ENCODE data around the gene NOS3.
A peak's percentile ranks its signal among the peaks of the same experiment; 100 is the strongest.
"Not testable (repeated sequence)": the region's sequence is repeated elsewhere in the genome, so short reads cannot be mapped to it uniquely, and the experiment has no call there.

The NOS3 gene

GRCh38 chr7:151008511-151009323, 17.9 kb downstream of the NOS3 start:
- peak; percentile 49 for DNase-seq

GRCh38 chr7:151009327-151010036, 18.7 kb downstream of the NOS3 start:
- DNase-seq: no peak
- TF ChIP-seq CTCF (IDR thresholded peaks at IDR 0.05; ENCODE audit: low read depth, low read length): peak; percentile 20; the same call in 1 of the 2 replicates
- Histone ChIP-seq H3K4me3 (ENCODE audit: low read depth, low read length) (no peak overlapping the region), H3K27me3 (ENCODE audit: insufficient read depth, low read depth, severe bottlenecking) (no peaks in the 10 kb centered on the region), H3K27ac (no peak overlapping the region; the same call in 1 of the 2 replicates), H3K36me3 (no peaks in the 10 kb centered on the region), H3K9me3 (ENCODE audit: severe bottlenecking) (no peaks in the 10 kb centered on the region)

More at GRCh38 chr7:151008511-151009323, 17.9 kb downstream of the NOS3 start:
- Histone ChIP-seq H3K27ac (no peak overlapping the region), H3K9me3 (ENCODE audit: severe bottlenecking) (no peaks in the 10 kb centered on the region), H3K27me3 (ENCODE audit: insufficient read depth, low read depth, severe bottlenecking) (no peaks in the 10 kb centered on the region), H3K36me3 (no peaks in the 10 kb centered on the region), H3K4me3 (ENCODE audit: low read depth, low read length) (no peak overlapping the region)
- TF ChIP-seq CTCF (IDR thresholded peaks at IDR 0.05; ENCODE audit: low read depth, low read length): peak; percentile 78

- H3K9me3 ChIP-seq (ENCODE audit: severe bottlenecking): no peaks in the 10 kb centered on the region
- H3K4me3 ChIP-seq (ENCODE audit: low read depth, low read length): no peak overlapping the region
- no peaks in the 10 kb centered on the region for H3K27me3 ChIP-seq (ENCODE audit: insufficient read depth, low read depth, severe bottlenecking)
- no peaks in the 10 kb centered on the region for H3K36me3 ChIP-seq
- TF ChIP-seq CTCF (IDR thresholded peaks at IDR 0.05; ENCODE audit: low read depth, low read length): no peak
- H3K27ac ChIP-seq: peak overlapping the region; percentile 24; the same call in 1 of the 2 replicates
- no peak for DNase-seq
These were observed 19.2 kb downstream of the NOS3 start for GRCh38 chr7:151010037-151010306.

- H3K9me3 ChIP-seq (ENCODE audit: severe bottlenecking): no peaks in the 10 kb centered on the region
- no peaks in the 10 kb centered on the region for H3K36me3 ChIP-seq
- no peaks in the 10 kb centered on the region for H3K27me3 ChIP-seq (ENCODE audit: insufficient read depth, low read depth, severe bottlenecking)
- peak overlapping the region; percentile 24; the same call in 1 of the 2 replicates for H3K27ac ChIP-seq
- H3K4me3 ChIP-seq (ENCODE audit: low read depth, low read length): no peak overlapping the region
- peak; percentile 46 for DNase-seq
- no peak for TF ChIP-seq CTCF (IDR thresholded peaks at IDR 0.05; ENCODE audit: low read depth, low read length)
These were observed 19.7 kb downstream of the NOS3 start for GRCh38 chr7:151010307-151011096.

GRCh38 chr7:151011097-151011409, 20.2 kb downstream of the NOS3 start:
- no peaks in the 10 kb centered on the region for H3K27me3 ChIP-seq (ENCODE audit: insufficient read depth, low read depth, severe bottlenecking)
- no peak for DNase-seq
- no peak overlapping the region for H3K27ac ChIP-seq
- H3K36me3 ChIP-seq: no peaks in the 10 kb centered on the region
- no peak for TF ChIP-seq CTCF (IDR thresholded peaks at IDR 0.05; ENCODE audit: low read depth, low read length)
- no peaks in the 10 kb centered on the region for H3K9me3 ChIP-seq (ENCODE audit: severe bottlenecking)
- no peak overlapping the region for H3K4me3 ChIP-seq (ENCODE audit: low read depth, low read length)

- not testable (repeated sequence) for H3K27ac ChIP-seq; H3K36me3 ChIP-seq; H3K27me3 ChIP-seq (ENCODE audit: insufficient read depth, low read depth, severe bottlenecking); DNase-seq; H3K4me3 ChIP-seq (ENCODE audit: low read depth, low read length); H3K9me3 ChIP-seq (ENCODE audit: severe bottlenecking)
These were observed 20.8 kb downstream of the NOS3 start for GRCh38 chr7:151011616-151012015.
